AG04450 (cell line): Measurements from ENCODE around the gene CORO2B. TPM values are rescaled to one million over a fixed set of nuclear protein-coding genes. Genes with fewer than 3 reads are reported as not detected.
A peak's percentile ranks its signal among the peaks of the same experiment; 100 is the strongest.

Source experiments
- CTCF ChIA-PET: fragments of 300-600, 350-600 bp; formaldehyde crosslinking; extraction: SDS; loops from one replicate; lab custom pipeline; 2022; ENCODE audit warnings: antibody characterized with exemption, inconsistent platforms; lab: Charles Lee
- POLR2A ChIA-PET: fragments of 350-600 bp; formaldehyde crosslinking; extraction: SDS; loops from one replicate; lab custom pipeline; 2021; ENCODE audit warnings: antibody characterized with exemption, inconsistent platforms; lab: Yijun Ruan, JAX
- DNase-seq: peaks from one replicate; pipeline ENCODE4 v3.0.0-alpha.2; 2011; ENCODE audit warnings: low read depth, low spot score
- H3K27ac ChIP-seq: one replicate; pipeline ENCODE4 v1.5.1; 2012; ENCODE audit warnings: low read depth, low read length, control low read depth
- H3K27me3 ChIP-seq: one replicate; pipeline ENCODE4 v1.6.0; 2012; ENCODE audit warnings: low read length; ENCODE audit not compliant: control insufficient read depth, insufficient read depth
- H3K4me3 ChIP-seq: 2 replicates; pipeline ENCODE4 v1.5.1; 2011; ENCODE audit warnings: mild to moderate bottlenecking, low read depth, low read length, control low read depth
- H3K9me3 ChIP-seq: 2 replicates; pipeline ENCODE4 v1.5.1; 2012; ENCODE audit warnings: low read length; ENCODE audit not compliant: control insufficient read depth, insufficient read depth
- polyA plus RNA-seq: library from polyadenylated mRNA; depleted of rRNA; stranded (reverse); fragments of >200 nt; gene quantifications from 2 replicates; pipeline ENCODE4 v1.2.3, GENCODE V29; 2011
- TF ChIP-seq, protein P1 (sequence below): IDR thresholded peaks from 2 replicates; pipeline ENCODE4 v1.5.1; 2011; ENCODE audit warnings: low read depth, low read length, control low read depth, inconsistent platforms

CORO2B gene
- polyA plus RNA-seq, 1 experiment = 16.1 TPM

DNA sequence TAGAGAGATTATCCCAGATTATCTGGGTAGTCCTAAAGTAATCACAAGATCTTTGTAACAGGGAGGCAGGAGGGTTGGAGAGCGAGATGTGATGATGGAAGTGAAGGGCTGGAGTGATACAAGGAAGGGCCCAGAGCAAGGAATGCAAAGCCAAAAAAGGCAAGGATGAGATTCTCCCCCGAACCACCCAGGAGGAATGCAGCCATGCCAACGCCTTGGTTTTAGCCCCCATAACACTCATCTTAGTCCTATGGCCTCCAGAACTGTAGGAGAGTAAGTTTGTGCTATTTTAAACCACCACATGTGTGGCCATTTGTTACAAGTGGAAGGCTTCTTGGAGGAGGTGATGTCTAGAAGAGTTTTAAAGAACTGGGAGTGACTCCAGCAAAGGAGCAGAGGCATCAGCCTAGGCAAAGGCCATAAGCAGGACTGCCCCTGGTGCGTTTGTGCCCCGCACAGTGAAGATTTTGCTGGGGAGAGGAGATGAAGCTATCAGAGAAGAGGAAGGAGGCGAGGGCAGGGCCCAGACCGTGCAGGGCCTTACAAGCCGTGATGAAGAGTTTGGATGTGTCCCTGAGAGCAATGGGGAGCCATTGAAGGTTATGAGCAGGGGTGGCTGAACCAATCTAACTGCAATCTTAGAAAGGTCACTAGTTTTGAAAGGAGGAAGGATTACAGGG is 25.3 kb upstream of the CORO2B start:
- no peak overlapping the region for H3K4me3 ChIP-seq
- TF ChIP-seq, protein P1, sequence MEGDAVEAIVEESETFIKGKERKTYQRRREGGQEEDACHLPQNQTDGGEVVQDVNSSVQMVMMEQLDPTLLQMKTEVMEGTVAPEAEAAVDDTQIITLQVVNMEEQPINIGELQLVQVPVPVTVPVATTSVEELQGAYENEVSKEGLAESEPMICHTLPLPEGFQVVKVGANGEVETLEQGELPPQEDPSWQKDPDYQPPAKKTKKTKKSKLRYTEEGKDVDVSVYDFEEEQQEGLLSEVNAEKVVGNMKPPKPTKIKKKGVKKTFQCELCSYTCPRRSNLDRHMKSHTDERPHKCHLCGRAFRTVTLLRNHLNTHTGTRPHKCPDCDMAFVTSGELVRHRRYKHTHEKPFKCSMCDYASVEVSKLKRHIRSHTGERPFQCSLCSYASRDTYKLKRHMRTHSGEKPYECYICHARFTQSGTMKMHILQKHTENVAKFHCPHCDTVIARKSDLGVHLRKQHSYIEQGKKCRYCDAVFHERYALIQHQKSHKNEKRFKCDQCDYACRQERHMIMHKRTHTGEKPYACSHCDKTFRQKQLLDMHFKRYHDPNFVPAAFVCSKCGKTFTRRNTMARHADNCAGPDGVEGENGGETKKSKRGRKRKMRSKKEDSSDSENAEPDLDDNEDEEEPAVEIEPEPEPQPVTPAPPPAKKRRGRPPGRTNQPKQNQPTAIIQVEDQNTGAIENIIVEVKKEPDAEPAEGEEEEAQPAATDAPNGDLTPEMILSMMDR = no peak
- H3K9me3 ChIP-seq = no peaks in the 10 kb centered on the region
- CTCF ChIA-PET = interaction anchor here (0.5 to 8.5 kb wide), 10 partner anchors 15 to 371 kb away, joined by 3 to 138 read pairs (median 6); no protein-coding TSS in a partner anchor
- no peak for DNase-seq
- POLR2A ChIA-PET = no interaction called here
- peaks cover 14% of the 10 kb centered on the region for H3K27me3 ChIP-seq
- H3K27ac ChIP-seq = no peak overlapping the region

DNA sequence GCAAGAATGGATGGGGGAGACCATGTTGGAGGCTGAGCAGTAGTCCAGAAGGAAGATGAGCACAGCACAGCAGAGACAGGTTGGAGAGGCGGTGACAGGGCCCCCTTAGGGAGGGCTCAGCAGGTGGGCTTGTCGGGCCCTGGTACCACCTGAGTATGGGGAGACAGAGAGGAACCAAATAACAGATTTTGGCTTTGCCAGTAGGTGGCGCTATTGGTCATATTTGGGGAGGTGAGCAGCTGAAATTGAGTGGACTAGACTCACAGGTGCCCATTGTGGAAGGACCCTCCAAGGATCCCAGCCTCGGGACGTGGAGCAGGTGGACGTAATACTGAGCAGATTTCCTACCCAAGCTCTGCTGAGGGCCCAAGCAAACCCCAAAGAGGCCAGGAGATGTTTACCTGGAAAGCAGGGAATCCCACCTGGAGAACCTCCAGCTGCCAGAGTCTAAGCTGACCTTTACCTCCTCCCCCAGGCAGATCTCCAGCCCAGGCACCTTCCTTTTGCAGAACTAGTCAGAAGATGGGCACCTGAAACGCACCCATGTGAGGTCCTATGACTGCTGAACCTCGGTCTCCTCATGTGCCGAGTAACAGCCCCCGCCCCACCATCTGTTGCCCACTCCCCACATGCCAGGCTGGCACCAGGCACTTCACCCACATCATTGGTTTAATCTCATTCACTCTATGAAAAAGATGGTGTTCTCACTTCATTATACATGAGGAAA is 24.6 kb upstream of the CORO2B start:
- TF ChIP-seq, protein P1 = peak; percentile 83
- DNase-seq = peak; percentile 18
- H3K4me3 ChIP-seq = no peak overlapping the region
- CTCF ChIA-PET = interaction anchor here (0.6 to 8.5 kb wide), 16 partner anchors 9 to 371 kb away, joined by 3 to 138 read pairs (median 4); no protein-coding TSS in a partner anchor
- POLR2A ChIA-PET = no interaction called here
- H3K27me3 ChIP-seq = peaks cover 12% of the 10 kb centered on the region
- H3K9me3 ChIP-seq = no peaks in the 10 kb centered on the region
- H3K27ac ChIP-seq = no peak overlapping the region

GRCh38 chr15:68554721-68555678 is 23.8 kb upstream of the CORO2B start:
- TF ChIP-seq, protein P1 = no peak
- Histone ChIP-seq H3K27me3 (peaks cover 8% of the 10 kb centered on the region), H3K9me3 (no peaks in the 10 kb centered on the region), H3K27ac (no peak overlapping the region), H3K4me3 (no peak overlapping the region)
- ChIA-PET POLR2A (no interaction called here), CTCF (interaction anchor here (0.6 to 8.5 kb wide), 16 partner anchors 8 to 370 kb away, joined by 3 to 138 read pairs (median 4); no protein-coding TSS in a partner anchor)
- no peak for DNase-seq

GRCh38 chr15:68555679-68556037 is 23.1 kb upstream of the CORO2B start:
- no peak overlapping the region for H3K27ac ChIP-seq
- no peaks in the 10 kb centered on the region for H3K9me3 ChIP-seq
- DNase-seq = no peak
- TF ChIP-seq, protein P1 = no peak
- no peak overlapping the region for H3K4me3 ChIP-seq
- peaks cover 8% of the 10 kb centered on the region for H3K27me3 ChIP-seq
- POLR2A ChIA-PET = no interaction called here
- CTCF ChIA-PET = interaction anchor here (5.3 to 8.5 kb wide), 3 partner anchors 118 to 320 kb away, joined by 35 to 138 read pairs (median 99); no protein-coding TSS in a partner anchor
